HG03196 (cell line): ENCODE data around the gene TADA3.
"Not testable (repeated sequence)": the region's sequence is repeated elsewhere in the genome, so short reads cannot be mapped to it uniquely, and the experiment has no call there.

Experiments used
- ATAC-seq: cut with Tn5 transposase; IDR thresholded peaks from one replicate; pipeline ENCODE4 v1.9.1; 2021; ENCODE audit not compliant: unreplicated experiment

The TADA3 gene

GRCh38 chr3:9784965-9785364, 7.3 kb downstream of the TADA3 start:
- no peak for ATAC-seq

- no peak for ATAC-seq
These were observed 8.3 kb downstream of the TADA3 start for GRCh38 chr3:9783954-9784353.

GRCh38 chr3:9782770-9783169, 9.5 kb downstream of the TADA3 start:
- ATAC-seq, result no peak

GRCh38 chr3:9781978-9782603, 10.2 kb downstream of the TADA3 start:
- ATAC-seq, result no peak

- no peak for ATAC-seq
These were observed 10.7 kb downstream of the TADA3 start for GRCh38 chr3:9781551-9781950.

- no peak for ATAC-seq
These were observed 11.4 kb downstream of the TADA3 start for GRCh38 chr3:9780910-9781309.

GRCh38 chr3:9780458-9780812, 11.8 kb downstream of the TADA3 start:
- ATAC-seq, result peak; percentile 7

GRCh38 chr3:9779721-9780457, 12.4 kb downstream of the TADA3 start:
- ATAC-seq, result peak; percentile 65

GRCh38 chr3:9779075-9779593, 13.1 kb downstream of the TADA3 start:
- ATAC-seq, result no peak

GRCh38 chr3:9778143-9779074, 13.9 kb downstream of the TADA3 start:
- no peak for ATAC-seq

GRCh38 chr3:9777694-9778021, 14.6 kb downstream of the TADA3 start:
- no peak for ATAC-seq

- no peak for ATAC-seq
These were observed 15.2 kb downstream of the TADA3 start for GRCh38 chr3:9776896-9777693.

- ATAC-seq, result not testable (repeated sequence)
These were observed 21.3 kb downstream of the TADA3 start for GRCh38 chr3:9771007-9771406.

- ATAC-seq, result no peak
These were observed 21.9 kb downstream of the TADA3 start for GRCh38 chr3:9770276-9770812.

- no peak for ATAC-seq
These were observed 22.6 kb downstream of the TADA3 start, which contains the start of gene CAMK1 for GRCh38 chr3:9769426-9770275. CAMK1 (minus strand) TSS chr3:9769947; CDS start chr3:9767749, 2,198 bp downstream.

GRCh38 chr3:9769012-9769411, 23.3 kb downstream of the TADA3 start:
- no peak for ATAC-seq

GRCh38 chr3:9768141-9768775, 24.0 kb downstream of the TADA3 start:
- no peak for ATAC-seq

GRCh38 chr3:9767418-9767817, 24.9 kb downstream of the TADA3 start:
- ATAC-seq, result no peak

- no peak for ATAC-seq
These were observed 26.4 kb downstream of the TADA3 start for GRCh38 chr3:9765865-9766264.
